ENCODE measurements around the gene TXNDC17.
"Not testable (repeated sequence)": the region's sequence is repeated elsewhere in the genome, so short reads cannot be mapped to it uniquely, and the experiment has no call there.

The TXNDC17 gene

DNA sequence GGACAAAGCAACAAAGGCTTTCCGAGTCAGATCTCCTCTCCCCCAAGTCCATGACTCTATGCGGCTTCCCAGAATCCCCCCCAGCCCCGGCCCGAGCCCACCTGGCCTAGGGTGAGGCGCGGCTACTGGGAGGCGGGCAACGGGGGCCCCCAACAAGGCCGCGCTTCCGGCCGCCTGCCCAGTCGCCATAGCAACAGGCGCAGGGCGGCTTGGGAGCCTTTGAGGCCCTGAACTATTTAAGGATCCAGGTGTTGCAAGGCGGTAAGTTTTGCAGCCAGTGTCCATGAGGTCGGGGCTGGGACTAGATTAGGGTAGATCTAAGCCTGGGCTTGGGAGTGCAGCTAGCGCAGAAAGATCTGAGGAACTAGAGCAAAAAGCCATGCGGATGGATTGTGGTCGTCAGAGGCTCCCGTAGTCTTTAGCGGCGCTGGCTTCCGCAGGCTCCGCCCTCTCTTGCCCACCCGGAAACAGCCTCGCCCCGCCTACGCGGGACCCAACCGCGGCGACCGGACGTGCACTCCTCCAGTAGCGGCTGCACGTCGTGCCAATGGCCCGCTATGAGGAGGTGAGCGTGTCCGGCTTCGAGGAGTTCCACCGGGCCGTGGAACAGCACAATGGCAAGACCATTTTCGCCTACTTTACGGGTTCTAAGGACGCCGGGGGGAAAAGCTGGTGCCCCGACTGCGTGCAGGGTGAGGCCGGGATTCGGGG, at the start of gene TXNDC17, which contains the start of gene KIAA0753:
Gene TXNDC17 (plus strand): TSS at position 525 of the 711 bp plus-strand sequence. CDS start 23 bp downstream, at position 548.
Gene KIAA0753 (minus strand): TSS at position 176 of the 711 bp plus-strand sequence. CDS start 5,608 bp downstream, outside the sequence.
- DNase-seq, result peak; percentile 90

DNA sequence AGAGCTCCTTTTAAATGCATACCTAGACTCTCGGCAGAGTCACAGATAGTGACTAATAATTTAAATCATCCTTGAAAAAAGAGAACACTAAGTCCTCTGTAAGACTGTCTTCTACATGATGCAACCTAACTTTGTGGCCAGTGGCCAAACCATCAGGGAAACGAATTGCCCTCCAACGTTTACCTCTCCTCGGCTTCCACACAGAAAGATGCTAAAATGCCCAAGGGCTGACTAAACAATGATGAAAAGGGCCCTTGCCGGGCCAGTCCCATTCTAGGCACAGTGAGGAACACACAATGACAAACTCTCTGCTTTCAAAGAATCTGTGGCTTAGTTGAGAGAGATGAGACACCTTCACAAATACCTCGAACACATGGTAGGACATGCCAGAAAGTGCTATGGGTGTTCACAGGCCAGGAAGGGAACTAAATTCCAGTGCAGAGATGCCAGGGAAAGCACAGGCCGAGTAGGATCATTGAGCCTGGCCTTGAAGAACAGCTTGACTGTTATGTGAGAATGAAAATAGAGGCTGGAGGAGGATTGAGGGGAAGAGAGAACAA, 49.2 kb upstream of the TXNDC17 start:
- DNase-seq, result no peak

DNA sequence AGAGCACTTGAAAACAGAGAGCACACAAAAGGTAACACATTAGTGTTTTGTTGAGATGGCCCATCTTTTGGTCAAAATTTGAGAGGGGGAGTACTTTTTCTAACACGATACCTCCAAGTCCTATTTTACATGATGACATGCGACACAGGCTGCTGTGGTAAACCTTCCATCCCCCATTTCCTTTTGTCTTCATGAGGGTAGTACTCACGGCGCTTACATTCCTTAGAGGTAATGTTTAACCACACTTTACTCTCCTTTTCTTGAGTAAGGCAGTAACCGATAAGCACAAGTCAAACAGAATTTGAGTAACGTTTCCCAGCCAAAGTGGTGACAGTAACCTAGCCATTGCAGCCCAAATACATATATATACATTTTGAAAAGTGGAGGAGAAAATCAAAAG, 48.7 kb upstream of the TXNDC17 start:
- no peak for DNase-seq

DNA sequence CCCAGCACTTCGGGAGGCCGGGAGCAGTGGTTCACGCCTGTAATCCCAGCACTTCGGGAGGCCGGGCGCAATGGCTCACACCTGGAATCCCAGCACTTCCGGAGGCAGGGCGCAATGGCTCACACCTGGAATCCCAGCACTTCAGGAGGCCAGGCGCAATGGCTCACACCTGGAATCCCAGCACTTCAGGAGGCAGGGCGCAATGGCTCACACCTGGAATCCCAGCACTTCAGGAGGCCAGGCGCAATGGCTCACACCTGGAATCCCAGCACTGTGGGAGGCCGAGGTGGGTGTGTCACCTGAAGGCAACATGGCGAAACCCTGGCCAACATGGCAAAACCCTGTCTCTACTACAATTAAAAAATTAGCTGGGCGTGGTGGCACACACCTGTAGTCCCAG, 47.5 kb upstream of the TXNDC17 start:
- DNase-seq, result not testable (repeated sequence)

DNA sequence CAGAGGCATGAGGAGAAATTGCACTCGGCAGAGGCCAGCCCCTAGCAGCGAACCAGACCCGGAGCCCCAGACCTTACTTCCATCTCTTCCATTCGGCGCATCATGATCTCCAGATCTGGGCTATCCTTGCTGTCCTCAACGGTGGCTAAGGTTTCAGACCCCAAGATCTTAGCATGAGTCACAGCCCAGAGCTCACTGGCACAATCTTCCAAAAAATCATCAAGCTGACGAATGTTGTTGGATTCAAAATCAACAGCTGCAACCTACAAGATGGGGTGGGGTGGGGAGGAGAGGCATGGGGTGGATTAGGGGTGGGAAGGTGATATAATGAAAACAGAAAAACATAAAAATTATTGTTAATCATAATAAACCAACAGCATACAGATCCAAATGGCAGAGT, 44.8 kb upstream of the TXNDC17 start:
- DNase-seq, result no peak

DNA sequence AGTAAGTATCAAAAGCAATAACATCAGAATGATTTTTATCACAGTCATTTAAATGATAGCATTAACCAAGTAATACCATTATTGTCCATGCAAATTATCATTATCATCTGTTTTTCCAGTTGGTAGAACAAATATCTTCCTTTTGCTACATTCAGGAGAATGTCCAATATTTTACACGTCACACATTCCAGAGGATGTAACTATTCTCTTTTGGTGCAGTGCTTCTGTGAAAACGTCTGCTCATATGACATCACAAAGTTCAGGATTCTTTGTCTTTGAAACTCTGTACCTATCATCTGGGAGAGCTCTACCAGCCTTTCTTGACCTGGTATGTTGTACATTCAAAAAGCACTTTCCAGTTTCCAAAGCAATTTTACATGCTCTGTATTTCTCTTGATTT, 44.3 kb upstream of the TXNDC17 start:
- DNase-seq, result no peak

DNA sequence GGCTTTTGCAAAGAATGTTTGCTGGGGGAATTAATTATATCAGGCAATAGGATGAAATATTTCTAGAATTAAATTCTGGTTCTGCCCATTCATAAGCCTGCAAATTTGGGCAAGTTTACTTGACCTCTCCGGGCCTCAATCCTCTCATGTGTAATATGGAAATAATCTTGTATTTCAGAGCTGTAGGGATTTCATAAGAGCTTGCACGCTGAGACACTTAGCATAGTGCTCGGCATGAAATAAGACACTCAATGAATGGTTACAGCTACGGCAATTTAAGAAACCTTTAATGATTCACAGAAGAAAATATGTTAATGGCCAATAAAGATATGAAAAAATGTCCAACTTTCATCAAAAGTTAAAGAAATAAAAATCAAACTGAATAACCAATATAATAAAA, 43.9 kb upstream of the TXNDC17 start:
- no peak for DNase-seq

DNA sequence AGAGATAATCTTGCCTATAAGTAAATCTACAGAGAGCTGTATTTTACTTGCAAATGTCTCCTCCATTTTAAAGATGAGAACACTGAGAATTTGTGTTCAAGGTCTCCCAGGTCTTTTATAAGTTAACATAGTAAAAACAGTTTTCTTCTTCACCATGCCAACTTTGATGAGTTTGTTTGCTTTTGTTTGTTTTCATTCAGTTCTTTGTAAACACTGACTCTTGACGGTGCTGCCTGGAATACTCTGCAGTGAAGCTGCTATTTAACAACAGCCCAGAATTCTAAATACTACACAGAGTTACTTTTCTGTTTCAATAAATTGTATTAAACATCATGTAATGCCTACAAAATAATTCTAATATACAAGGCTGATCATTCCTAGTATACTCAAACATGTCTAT, 43.1 kb upstream of the TXNDC17 start:
- no peak for DNase-seq

DNA sequence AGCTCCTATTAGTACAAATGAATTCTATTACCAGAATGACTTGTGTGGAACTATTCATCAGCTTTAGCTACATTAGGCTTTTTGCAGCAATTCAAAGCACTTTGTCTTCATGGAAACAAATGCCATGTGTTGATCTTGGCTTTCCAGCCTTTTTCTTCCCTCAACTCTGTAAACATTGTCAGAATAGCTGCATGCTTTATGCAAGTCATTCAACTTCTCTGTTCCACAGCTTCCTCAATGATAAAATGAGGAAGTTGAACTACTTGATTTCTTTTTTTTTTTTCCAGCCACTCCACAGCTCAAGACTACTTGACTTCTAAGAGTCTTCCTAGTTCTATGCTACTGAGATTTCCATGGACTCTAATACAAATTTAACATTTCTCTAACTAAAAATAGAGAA, 41.5 kb upstream of the TXNDC17 start:
- no peak for DNase-seq

DNA sequence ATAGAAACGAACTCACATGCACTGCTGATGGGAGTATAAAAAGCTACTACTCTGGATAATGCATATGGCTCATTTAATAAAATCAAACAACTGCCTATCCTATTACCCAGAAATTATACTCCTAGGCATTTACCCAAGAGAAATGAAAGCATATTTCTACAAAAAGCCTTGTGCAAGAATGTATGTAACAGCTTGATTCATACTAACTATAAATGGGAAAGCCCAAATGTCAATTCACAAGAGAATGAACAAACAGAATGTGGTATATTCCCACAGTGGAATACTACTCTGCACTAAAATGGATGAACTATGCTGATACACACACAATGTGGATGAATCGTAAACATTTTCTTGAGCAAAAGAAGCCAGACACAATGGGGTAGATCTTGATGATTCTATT, 38.7 kb upstream of the TXNDC17 start:
- DNase-seq, result no peak

DNA sequence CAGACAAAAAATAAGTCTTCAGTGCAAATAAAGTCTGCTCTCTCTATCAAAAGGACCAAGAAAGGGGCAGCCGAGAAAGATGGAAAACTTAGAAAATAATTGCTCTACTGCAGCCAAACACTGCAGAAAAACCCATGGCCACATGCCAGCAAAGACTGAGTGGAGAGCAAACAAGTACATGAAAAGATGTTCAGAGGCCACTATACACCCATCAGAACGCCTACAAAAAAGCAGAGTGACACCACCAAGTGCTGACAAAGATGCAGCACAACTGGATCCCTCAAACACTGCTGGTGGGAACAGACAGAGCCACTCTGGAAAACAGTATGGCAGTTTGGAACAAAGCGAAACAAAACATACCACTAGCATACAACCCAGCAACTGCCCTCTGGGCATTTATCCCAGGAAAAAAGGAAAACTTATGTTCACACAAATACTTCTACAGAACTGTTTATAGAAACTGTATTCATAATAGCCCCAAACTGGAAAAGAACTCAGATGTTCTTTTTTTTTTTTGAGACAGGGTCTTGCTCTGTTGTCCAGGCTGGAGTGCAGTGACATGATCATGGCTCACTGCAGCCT, 37.0 kb upstream of the TXNDC17 start:
- DNase-seq, result no peak

DNA sequence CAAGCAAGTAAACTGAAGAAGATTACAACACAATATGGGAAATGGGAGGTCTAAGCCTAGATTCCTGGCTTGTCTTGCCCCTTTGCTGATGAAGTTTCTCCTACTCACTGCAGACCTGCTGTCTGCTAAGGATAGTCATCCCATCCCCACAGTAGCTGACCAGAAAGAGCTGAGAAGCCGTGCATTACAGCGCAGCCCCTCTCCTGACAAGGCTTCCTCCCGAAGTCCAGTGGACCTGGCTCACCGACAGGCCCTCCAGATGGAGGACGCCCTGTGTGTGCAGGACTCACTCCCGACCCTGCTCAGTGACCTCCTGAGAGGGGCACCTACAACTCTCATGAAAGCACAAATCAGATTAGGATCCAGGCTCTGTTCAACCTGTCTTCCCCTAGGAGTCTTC, 35.7 kb upstream of the TXNDC17 start:
- no peak for DNase-seq

DNA sequence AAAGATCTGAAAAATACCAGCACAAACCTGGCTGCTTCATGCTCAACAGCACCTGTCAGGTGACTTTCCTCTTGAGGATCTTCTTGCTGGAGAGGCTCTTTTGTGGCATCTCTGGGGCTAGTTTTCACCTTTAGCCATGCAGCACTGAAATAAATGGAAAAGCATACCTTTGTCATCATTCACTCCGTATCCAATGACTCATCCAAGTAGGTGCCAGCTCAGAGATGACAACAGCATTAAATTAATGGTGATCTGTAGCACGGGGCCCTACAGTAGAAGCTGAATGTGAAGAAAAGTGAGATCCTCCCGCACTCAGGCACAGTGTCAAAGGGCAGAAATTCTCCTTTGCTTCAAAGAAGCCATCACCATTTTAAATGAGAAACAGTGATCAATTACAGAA, 32.5 kb upstream of the TXNDC17 start:
- DNase-seq, result no peak

DNA sequence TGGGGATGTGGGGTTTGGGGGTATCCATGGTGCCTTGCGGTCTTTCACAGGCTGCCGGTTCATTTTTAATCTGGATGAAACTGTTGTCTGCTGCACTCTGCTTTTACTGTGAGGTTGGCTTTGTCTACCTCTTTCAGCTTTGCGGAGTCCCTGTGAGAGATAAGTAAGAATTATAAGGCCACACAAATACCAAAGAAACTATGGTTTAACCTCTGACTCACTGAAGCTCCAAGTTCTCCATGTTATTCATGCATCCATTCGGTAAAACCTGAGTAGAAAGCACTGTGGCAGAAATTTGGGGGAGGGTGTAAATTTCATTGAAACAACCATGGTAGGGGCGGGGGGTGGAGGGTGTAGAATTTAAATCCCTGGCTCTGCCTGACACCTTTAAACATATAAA, 30.8 kb upstream of the TXNDC17 start:
- no peak for DNase-seq

DNA sequence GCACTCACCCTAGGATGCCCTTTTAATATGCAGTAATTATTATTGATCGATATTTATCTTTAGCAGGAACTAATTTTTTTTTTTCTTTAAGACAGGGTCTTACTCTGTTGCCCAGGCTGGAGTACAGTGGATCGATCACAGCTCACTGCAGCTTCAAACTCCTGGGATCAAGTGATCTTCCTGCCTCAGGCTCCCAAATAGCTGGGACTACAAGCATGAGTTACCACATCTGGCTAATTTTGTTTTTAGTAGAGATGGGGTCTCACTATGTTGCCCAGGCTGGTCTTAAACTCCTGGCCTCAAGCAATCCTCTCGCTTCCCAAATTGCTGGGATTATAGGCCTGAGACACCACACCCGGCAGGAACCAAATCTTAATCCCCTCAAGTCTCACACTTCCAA, 29.6 kb upstream of the TXNDC17 start:
- no peak for DNase-seq

DNA sequence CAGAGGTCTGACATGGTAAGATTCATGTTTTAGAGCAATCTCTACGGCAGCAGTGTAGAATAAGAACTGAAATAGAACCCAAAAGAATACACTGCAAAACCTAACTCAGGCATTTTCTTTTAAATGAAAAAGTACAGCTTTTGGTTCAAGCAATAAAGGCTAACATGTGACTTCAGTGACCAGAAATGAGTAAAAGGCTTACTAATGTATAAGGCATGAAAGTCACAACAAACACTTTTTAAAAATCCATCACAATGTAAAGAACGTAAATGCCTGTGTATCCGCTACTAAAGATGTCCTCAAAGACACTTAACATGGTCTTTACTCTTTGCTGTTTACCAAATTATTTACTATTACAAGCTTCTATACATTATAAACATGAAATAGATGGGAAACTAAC, 16.9 kb upstream of the TXNDC17 start:
- DNase-seq, result no peak

DNA sequence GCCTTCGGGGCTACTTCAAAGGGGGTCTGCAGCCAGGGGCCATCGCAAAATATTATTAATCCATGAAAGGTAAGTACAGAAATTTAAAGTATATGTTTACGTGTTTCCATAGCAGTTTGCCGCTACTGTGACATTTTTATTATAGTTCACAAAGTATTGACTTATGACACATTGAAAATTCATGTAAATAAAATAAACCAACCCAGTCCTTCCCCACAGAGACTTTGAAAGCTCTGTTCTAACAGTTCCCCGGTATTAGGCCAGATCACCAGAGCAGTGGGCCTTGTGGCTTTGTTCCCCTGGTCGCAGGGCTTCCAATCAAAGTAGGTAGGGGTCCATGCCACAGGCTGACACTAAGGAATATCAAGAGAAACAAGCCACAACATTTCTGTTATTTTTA, 14.2 kb upstream of the TXNDC17 start:
- DNase-seq, result no peak

DNA sequence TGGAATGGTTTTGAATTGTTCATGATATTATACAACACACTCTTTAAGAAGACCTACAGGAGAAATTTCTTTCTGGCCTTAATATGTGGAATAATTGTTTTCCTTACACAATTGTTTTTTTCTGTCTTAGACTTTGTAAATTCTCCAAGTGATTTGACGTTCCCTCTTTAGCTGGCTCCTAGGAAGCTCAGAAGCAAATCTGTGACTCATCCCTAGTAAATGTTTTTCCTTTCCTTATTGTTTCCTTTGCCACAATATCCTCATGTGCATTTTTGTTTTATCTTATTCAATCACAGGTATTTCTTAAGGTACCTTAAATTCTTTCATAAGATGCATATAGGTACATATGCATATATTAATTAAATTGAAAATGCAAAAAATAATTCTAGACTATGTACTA, 13.8 kb upstream of the TXNDC17 start:
- DNase-seq, result no peak

DNA sequence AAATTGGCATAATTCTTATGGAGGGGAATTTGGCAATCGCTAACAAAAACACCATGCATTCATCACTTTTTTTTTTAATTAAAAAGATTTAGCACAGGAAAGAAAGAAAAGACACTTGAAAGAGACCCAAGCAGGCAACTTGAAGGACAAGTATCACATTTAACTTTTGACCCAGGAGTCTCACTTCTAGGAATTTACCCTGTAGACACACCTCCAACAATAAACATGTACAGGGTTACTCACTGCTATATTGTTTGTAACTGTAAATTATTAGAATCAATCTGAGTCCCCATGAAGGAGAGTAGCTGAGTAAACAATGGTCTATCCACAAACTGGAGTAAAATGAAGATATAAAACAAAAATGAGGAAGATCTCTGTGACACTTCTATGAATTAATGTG, 10.5 kb upstream of the TXNDC17 start:
- no peak for DNase-seq

DNA sequence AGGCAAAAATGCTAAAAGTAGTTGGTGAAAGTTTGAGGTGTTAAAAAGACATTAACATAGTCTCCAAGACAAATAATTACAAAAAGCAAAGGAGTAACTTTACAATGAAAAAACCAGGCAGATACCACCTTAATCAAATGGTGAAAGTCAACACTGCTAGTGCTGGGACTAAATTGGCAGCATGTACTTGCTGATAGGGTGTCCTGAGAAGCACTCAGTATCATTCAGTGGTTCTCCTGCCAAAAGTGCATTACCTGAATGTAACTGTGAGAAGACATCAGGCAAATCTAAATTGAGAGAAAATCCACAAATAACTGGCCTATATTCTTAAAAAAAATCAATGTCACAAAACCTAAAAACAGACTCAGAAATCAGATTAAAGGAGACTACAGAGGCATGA, 8.3 kb upstream of the TXNDC17 start:
- DNase-seq, result no peak

DNA sequence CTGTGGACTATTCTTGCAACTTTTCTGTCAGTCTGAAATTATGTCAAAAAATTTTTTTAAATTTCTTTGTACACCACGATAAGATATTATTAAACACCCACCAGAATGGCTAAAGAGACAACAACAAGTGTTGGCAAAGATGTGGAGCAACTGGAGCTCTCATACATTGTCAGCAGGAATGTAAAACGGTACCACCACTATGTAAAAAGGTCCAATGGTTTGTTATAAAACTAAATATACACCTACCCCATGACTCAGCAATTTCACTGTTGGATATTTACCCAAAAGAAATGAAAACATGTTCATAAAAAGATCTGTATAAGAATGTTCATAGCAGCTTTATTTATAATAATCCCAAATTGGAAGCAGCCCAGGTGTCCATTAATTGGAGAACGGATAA, 7.6 kb upstream of the TXNDC17 start:
- no peak for DNase-seq

DNA sequence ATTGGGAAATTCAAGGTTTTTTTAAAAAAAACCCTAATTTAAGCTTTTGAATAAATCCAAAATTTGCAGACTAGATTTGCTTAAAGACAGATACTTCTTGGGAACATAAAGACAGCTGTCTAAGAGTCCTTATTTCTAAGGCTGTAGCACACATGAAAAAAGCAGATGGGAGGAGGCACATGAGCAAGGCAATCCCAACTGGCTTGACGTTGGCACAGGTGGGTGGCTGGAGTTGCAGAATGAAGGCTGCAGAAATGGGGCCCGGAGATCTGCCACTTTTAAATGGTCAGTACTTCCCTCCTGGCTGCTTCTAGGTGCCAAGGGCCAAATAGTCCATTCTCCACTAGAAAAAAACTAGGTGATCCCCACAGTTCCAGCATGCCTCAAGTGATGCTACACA, 4.8 kb upstream of the TXNDC17 start:
- DNase-seq, result no peak

DNA sequence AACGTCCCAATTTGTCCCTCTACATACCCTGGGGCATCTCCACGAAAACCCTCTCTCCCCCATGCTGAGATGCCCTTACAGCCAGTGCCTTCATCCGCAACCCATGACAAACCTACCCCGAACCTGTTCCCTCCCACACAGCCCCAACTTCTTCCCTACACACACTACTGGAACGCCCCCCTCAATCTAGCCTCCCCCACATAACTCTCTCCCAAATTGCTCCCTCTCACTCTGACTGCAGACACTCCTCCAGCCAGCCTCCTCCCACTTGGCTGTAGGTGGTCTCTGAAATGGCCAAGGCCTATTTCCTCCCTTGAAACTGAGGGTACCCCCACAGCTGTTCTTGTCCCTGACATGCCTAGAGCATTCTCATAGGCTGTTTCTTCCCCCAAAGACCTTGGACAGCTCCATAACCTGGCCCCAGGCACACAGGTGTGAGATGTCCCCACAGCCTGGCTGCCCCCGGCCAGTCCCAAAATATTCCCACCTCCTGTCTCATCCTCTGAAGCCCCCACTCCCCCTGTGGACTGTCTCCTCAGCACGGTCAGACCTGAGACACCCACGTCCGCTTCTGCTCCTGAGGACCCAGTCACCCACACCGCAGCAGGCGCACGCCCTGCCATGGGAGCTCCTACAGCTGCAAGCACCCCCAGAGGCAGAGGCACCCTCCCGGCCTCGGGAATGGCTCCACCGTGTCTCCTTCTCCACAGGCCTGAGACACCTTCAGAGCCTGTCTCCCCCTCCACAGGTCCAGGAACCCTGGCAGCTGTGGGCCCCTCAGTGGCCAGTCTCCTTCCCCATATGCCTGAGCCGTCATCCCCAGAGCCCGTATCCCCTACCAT, 4.0 kb upstream of the TXNDC17 start:
- DNase-seq, result no peak

DNA sequence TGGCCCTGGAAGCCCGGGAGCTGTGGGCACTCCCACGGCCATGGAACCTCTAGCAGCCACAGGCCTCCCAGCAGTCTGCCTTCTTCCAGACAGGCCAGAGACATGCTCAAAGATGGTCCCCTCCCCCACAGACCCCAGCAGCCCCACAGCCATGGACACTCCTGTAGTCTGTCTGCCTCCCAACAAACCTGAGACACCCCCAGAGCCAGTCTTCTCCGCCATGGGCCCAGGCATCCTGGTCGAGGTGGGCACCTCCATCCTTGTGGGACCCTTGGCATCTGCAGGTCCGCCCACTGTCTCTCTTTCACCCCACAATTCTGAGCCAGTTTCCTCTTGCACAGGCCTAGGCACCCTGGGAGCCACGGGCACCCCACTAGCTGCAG, 3.4 kb upstream of the TXNDC17 start:
- no peak for DNase-seq

Data from CD4-positive, alpha-beta T cell treated with Interleukin-4 for 1 hour (primary cell).